VCaP (cell line): ENCODE results near the gene RSAD1.

Source experiments
- H3K27ac ChIP-seq: fragments of 450-650 bp; 2 replicates; pipeline ENCODE4 v1.5.1; 2017
- CTCF ChIP-seq: fragments of 450-650 bp; conservative IDR thresholded peaks from 2 replicates; pipeline ENCODE4 v1.5.1; 2017; ENCODE audit warnings: mild to moderate bottlenecking, moderate library complexity

Gene RSAD1

GRCh38 chr17:50448643-50449042 is 30.0 kb upstream of the RSAD1 start:
- no peak for TF ChIP-seq CTCF
- H3K27ac ChIP-seq = no peak overlapping the region

- H3K27ac ChIP-seq = no peak overlapping the region
- TF ChIP-seq CTCF = no peak
Measured at GRCh38 chr17:50451943-50452629, 26.6 kb upstream of the RSAD1 start.

- no peak for TF ChIP-seq CTCF
- no peak overlapping the region for H3K27ac ChIP-seq
Measured at GRCh38 chr17:50452630-50453300, 25.9 kb upstream of the RSAD1 start.

GRCh38 chr17:50453901-50454300 is 24.8 kb upstream of the RSAD1 start:
- H3K27ac ChIP-seq = no peak overlapping the region
- TF ChIP-seq CTCF = no peak

GRCh38 chr17:50457621-50458020 is 21.0 kb upstream of the RSAD1 start:
- no peak for TF ChIP-seq CTCF
- H3K27ac ChIP-seq = no peak overlapping the region

- H3K27ac ChIP-seq = no peak overlapping the region
- TF ChIP-seq CTCF = no peak
Measured at GRCh38 chr17:50458270-50458669, 20.4 kb upstream of the RSAD1 start.

- no peak overlapping the region for H3K27ac ChIP-seq
- TF ChIP-seq CTCF = no peak
Measured at GRCh38 chr17:50458701-50459676, 19.7 kb upstream of the RSAD1 start.
